GM21360 (cell line): ENCODE data around the gene ACLY.
"Not testable (repeated sequence)": the region's sequence is repeated elsewhere in the genome, so short reads cannot be mapped to it uniquely, and the experiment has no call there.

ENCODE experiments used
- ATAC-seq: cut with Tn5 transposase; IDR thresholded peaks from one replicate; pipeline ENCODE4 v1.9.1; 2021; ENCODE audit warnings: mild to moderate bottlenecking, moderate library complexity; ENCODE audit not compliant: unreplicated experiment

The ACLY gene

GRCh38 chr17:41939693-41940090 is 20.9 kb upstream of the ACLY start:
- no peak for ATAC-seq

- ATAC-seq = no peak
These were observed 20.4 kb upstream of the ACLY start for GRCh38 chr17:41939044-41939692.

- ATAC-seq = no peak
These were observed 19.5 kb upstream of the ACLY start for GRCh38 chr17:41937970-41938954.

- ATAC-seq = no peak
These were observed 16.9 kb upstream of the ACLY start for GRCh38 chr17:41935641-41936040.

GRCh38 chr17:41932816-41933389 is 14.2 kb upstream of the ACLY start:
- ATAC-seq = no peak

- ATAC-seq = not testable (repeated sequence)
These were observed 13.0 kb upstream of the ACLY start for GRCh38 chr17:41931715-41932114.

- ATAC-seq = not testable (repeated sequence)
These were observed 12.0 kb upstream of the ACLY start for GRCh38 chr17:41930833-41931156.

- peak; percentile 79 for ATAC-seq
These were observed 11.5 kb upstream of the ACLY start, which contains the start of gene ODAD4 for GRCh38 chr17:41930009-41930832. Gene ODAD4, plus strand, starts transcription at chr17:41930617. Its CDS starts 107 bp downstream, at chr17:41930724.

GRCh38 chr17:41928693-41929251 is 10.0 kb upstream of the ACLY start:
- no peak for ATAC-seq

- ATAC-seq = no peak
These were observed 7.3 kb upstream of the ACLY start for GRCh38 chr17:41925991-41926590.

- ATAC-seq = no peak
These were observed 1.8 kb upstream of the ACLY start for GRCh38 chr17:41920580-41920955.

GRCh38 chr17:41919840-41920579 is 1.3 kb upstream of the ACLY start:
- no peak for ATAC-seq

- peak; percentile 4 for ATAC-seq
These were observed 540 bp upstream of the ACLY start for GRCh38 chr17:41919165-41919817.

- no peak for ATAC-seq
These were observed 955 bp downstream of the ACLY start for GRCh38 chr17:41917679-41918313.

- ATAC-seq = no peak
These were observed 1.6 kb downstream of the ACLY start for GRCh38 chr17:41917192-41917591.

- no peak for ATAC-seq
These were observed 3.2 kb downstream of the ACLY start for GRCh38 chr17:41915566-41915965.

- ATAC-seq = no peak
These were observed 3.7 kb downstream of the ACLY start for GRCh38 chr17:41915020-41915419.

GRCh38 chr17:41914358-41914766 is 4.4 kb downstream of the ACLY start:
- ATAC-seq = no peak
